Middle frontal gyrus (tissue), 1 donor: ENCODE data around the gene IFT43.

ENCODE experiments used
- DNase-seq: peaks from one replicate; pipeline ENCODE4 v3.0.0-alpha.2; 2015; ENCODE audit warnings: low spot score; ENCODE audit errors: extremely low spot score

The IFT43 gene

DNA sequence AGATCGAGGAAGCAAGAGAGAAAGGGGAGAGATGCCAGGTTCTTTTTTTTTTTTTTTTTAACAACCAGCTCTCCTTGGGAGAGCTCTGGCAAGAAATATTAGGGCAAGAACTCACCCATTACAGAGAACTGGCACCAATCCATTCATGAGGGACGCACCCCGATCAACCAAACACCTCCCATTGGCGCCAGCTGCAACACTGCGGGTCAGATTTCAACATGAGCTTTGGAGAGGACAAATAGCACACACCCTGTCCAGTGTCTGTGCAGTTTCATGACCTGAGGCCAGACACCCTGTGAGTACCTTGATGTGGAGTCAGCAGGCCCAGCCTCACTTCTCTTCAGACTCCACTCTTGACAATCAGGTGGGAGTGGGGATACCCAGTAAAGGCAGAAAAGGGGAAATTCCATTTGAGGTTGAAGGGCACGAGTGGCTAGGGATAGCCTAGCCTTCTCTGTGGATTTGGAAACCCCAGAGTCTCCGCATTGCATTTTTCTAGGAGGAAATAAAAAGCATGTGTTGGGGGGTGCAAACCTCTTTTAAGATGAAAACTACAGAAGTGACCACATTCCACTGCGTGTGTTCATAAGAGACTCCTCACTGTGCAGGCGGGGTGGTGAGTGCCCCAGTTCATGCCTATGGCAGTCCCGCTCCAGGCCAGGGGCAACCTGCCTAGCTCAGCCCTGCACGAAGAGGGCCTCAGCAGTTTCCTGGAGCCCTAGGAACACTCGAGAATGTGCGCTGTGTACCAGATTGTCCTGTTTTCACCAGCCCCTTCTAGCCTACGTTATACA lies 123.7 kb downstream of the IFT43 start:
- no peak for DNase-seq

DNA sequence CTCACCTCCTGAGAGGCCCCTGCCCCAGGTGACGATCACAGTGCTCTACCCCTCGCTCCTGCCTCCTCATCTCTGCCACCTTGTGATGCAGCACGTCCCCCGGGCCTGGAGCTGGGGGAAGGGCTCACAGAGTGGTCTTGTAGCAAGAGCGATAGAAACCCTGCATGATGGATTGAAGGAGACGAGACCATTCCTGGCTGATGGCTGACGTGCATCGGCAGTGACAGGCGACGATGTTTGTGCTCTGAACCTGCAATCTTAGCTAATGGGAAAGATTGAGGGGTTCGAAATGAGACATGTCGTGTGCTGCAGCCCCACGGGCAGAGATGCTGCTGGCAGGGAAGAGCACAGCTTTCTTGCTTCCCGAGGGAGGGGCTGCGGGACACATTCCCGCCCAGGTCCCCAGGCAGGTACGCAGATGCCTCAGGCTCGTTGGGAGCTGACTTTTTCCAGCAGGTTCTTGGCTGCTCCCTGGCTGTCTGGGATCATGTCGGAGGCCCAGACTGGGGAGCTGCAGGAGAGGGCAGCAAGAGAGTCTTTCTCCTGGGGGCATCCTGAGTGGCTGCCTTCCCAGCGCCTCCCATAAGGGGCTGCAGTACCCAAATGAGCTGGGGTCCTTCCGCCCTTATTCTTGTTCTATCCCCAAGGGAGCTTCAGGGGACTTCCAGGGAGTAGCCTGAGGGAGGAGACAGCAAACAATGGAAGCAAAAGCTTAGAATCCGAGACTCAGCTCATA lies 127.5 kb downstream of the IFT43 start:
- DNase-seq: no peak

DNA sequence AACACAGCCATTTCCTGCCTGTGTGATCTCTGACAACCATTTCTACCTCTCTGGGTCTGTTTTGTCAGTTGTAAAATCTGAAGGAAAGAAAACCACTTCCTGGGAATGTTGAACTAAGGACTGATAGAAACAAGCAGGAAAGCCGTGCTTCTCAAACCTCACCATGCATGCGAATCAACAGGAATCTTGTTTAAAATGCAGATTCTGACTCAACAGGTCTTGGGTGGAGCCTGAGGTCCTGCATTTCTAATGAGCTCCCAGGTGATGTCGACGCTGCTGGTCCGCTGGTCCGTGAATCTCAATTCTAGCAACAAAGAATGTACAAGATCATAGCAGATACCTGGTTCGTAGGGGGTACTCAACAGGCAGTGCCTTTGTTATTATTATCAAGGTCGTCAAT lies 128.1 kb downstream of the IFT43 start:
- no peak for DNase-seq

DNA sequence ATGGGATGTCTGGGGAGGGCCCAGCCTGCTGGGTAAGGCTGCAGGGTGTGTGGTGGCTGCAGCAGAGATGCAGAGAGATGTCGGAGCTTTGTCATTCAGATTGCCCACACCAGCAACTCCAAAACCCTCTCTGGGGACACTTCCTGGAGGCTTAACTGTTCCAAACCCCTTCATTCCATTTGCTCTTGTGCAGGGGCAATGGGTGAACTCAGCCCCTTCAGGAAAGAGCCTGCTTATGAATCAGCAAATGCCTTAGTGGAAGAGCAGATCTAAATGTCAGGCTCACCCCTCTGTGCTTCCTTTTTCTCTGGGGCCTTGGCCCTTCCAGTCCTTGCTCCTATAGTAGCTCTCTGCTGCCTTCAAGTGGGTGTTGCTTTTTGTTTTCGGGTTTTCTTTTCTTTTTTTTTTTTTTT lies 129.5 kb downstream of the IFT43 start:
- DNase-seq: no peak

- no peak for DNase-seq
Measured at GRCh38 chr14:76117789-76118484, 132.4 kb downstream of the IFT43 start.

DNA sequence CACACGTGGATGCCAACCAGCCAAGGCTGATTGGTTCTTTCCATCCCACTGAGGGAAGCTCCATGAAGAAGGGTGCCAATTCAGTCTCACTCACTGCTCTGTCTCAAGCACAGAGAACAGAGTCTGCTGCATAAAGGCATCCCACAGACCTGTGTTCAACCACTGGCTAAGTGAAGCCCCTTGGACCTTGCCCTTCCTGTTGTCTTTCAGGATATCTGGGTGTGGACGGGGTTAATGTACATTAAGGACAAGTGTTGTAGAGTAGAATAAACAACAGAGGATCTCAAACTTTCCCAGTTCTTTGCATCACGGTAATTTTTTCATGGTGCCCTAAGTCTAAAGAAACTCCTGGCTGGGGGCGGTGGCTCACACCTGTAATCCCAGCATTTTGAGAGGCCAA lies 133.0 kb downstream of the IFT43 start:
- DNase-seq: no peak

DNA sequence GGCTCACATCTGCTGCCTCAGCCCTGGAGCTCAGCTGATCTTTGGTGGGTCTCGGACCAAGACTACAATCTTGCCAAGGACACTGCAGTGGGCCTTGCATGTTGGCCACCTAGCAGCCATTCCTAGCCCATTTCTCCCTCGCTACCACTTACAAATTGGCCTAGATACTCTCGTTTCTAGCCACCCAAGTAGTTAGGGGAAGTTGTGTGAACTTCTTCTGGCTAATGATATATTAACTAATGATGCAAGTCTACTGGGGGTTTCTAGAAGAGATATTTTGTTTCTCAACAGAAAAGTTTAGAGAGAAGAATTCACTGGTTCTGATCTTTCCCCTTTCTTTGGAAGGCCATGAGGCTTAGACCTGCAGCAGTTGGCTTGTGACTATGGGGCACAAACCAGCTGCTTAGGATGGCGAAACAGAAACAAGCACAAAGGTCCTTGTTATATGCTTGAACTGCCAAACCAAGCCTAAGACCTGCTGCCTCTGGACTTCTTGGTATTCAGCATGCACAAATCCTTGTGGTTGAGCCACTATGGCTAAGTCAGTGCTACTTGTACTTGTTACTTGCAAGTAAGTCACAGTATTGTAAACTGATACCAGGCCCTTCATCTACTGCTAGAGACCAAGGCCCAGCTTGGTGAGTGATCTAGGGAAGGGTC lies 135.7 kb downstream of the IFT43 start:
- no peak for DNase-seq

DNA sequence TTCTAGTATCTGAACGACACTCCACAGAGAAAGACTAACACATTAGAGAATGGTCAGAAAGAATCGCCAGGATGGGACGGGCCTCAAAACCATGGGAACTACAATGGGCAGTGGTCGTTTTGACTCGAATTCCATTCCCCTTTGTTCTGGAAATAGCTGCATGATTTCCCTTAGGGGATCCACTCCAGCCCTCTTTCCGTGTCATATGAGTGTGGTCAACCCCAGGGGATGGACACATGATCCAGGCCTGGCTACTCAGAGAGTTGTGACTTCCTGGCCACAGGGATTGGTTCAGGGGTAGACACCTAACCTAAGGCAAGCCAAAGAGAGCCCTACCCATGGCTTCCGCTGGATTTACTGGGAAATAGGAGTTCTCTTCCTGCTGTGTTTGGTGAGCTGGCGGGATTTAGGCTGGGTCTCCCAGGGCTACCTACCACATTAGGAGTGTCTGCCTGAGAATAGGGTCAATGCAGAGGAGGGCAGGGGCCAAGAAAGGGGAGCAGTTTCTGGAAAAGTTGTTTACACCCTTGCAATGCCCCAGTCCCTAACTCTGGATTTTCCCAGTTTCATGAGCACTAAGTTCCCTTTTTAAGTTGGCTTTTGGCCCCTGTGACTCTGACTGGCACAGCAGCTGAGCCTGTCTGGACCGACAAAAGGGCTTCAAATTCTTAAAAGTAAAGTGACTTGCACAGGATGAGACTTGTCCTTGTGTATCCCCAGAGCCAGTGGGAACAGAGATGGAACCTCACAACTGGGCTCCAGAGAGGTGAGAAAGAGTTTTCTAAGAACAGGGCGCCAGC lies 138.1 kb downstream of the IFT43 start:
- no peak for DNase-seq

GRCh38 chr14:76125511-76125910 lies 139.9 kb downstream of the IFT43 start:
- DNase-seq: no peak

DNA sequence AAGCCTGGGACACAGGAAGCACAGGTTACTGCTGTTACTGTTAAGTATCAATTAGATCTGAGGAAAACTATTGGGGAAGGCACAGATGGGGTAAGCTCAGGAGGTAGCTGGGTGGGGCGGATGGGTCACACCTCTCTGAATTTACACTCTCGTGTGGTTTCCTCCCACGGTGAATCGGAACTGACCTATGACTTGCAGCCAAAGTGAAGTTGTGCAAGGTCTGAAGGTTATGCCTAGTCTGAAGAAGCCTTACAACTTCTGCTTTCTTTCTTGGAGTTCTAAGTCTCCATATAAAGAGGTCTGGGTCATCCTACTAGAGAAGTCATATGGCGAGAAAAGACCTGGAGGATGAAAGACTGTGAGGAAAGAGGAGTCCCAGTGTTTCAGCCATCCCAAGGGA lies 140.5 kb downstream of the IFT43 start:
- DNase-seq: no peak

DNA sequence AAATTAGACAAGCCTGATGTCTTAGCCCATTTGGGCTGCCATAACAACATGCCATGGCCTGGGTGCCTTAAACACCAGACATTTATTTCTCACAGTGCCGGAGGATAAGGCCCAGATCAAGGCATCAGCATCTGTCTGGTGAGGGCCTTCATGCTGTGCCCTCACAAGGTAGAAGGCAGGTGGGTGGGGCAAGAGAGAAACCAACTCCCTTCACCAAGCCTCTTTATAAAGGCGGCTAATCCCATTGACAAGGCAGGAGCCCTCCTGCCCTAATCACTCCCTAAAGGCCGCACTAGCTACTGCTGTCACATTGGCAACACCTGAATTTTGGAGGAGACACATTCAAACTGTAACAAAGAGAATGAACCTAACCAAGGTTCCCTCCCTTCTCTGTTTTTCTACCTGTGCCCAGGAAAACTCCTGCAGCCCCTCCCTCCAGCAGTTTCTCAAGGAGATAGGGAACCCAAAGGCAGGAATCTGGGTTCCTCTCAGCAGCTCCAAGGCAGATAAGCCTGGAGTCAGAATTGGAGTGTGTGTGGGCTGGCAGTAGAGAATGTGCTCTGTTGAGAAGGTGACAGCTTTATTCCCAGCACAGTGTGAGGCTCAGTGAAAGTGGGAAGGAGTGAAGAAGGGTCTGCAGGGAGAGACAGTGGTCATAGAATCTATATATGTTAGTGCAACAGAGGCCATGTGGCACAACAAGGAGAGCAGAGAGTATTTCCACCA lies 144.5 kb downstream of the IFT43 start:
- no peak for DNase-seq

GRCh38 chr14:76131071-76131965 lies 145.8 kb downstream of the IFT43 start:
- DNase-seq: no peak

GRCh38 chr14:76133103-76133502 lies 147.5 kb downstream of the IFT43 start:
- DNase-seq: no peak
